HG02588 (cell line): ENCODE measurements around the gene DCK.

Experiments used
- ATAC-seq: cut with Tn5 transposase; IDR thresholded peaks from one replicate; pipeline ENCODE4 v1.9.1; 2021; ENCODE audit warnings: mild to moderate bottlenecking, moderate library complexity; ENCODE audit not compliant: unreplicated experiment

DCK gene

GRCh38 chr4:70993181-70994068 lies at the start of gene DCK:
TSS of gene DCK (plus strand) at chr4:70993649. CDS start at chr4:70993836, 187 bp downstream.
- ATAC-seq: peak; percentile 86

DNA sequence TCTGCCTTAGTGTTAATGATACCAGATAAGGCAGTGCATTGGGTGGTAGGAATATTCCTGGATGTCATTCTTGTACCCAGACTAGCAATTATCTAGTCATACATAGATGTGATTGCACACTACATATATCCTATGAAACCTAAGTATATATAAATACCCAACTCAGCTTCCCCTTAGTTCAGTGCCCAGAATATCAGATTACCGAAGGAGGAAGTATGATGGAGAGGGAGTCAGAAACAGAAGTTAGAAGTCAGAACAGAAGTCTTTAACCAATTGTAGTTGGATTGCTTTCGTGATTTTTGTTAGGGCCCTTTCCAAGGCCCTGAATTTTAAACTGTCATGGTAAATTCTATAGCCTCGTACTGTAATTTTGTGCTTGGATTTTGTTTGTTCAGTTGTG lies 48.4 kb upstream of the DCK start:
- no peak for ATAC-seq

- ATAC-seq: no peak
These were observed 47.9 kb upstream of the DCK start for GRCh38 chr4:70945452-70946055.

GRCh38 chr4:70946939-70947338 lies 46.5 kb upstream of the DCK start:
- no peak for ATAC-seq

DNA sequence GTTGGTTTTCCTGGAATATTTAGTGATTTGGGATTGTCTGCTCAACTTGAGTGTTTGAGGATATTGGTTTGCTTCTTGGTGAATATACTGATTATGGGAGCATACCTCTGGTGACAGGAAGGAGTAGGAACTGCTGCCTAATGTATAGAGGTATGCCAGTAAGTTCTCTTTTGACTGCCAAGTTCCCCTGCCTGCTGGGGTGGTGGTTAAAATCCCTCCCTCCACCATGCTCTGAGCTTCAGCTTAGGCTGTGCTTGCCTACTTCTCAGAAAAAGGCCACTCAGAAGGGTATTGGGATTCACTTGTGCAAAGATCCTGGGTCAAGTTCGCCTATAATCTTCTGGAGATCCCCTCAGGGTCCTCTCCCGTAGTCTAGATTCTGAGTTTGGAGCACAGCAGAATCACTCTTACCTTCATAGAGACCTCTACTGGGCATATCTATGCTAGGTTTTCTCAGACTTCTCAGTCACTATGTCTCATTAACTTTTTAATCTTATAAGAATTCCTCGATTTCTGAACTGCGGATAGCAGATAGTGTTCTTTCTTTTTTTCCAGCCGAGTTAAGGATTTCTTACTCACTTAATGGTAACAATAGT lies 44.7 kb upstream of the DCK start:
- ATAC-seq: peak; percentile 50

GRCh38 chr4:70954032-70954431 lies 39.4 kb upstream of the DCK start:
- no peak for ATAC-seq

- no peak for ATAC-seq
These were observed 36.8 kb upstream of the DCK start for GRCh38 chr4:70956549-70957210.

DNA sequence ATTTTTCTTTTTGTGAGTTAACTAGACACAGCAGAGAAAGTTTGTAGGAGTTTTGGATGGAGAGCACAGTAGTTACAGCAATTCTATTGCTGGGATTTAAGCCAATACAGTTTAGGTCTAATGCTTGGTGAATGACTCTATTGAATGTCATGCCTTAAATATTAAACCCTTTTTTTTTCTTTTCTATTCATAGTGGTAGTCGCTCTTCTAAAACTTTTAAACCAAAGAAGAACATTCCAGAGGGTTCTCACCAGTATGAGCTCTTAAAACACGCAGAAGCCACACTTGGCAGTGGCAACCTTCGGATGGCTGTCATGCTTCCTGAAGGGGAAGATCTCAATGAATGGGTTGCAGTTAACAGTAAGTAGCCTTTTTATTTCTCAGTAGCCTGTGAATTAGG lies 34.8 kb upstream of the DCK start:
- no peak for ATAC-seq

DNA sequence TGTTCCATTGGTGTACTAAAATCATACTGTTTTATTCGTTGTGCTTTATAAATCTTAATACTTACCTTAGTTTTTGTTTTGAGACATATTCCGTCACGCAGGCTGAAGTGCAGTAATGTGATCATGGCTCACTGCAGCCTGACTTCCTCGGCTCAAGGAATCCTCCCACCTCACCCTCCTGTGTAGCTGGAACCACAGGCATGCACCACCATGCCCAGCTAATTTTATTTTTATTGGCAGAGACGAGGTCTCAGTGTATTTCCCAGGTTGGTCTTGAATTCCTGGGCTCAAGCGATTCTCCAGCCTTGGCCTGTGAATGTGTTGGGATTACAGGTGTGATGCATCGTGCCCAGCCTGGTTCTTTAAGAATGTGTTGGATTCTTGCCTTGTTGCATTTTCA lies 24.4 kb upstream of the DCK start:
- ATAC-seq: no peak

- no peak for ATAC-seq
These were observed 17.2 kb upstream of the DCK start for GRCh38 chr4:70976252-70976651.

GRCh38 chr4:70979445-70980008 lies 13.9 kb upstream of the DCK start:
- no peak for ATAC-seq

GRCh38 chr4:70980196-70980595 lies 13.3 kb upstream of the DCK start:
- ATAC-seq: no peak

- no peak for ATAC-seq
These were observed 9.3 kb upstream of the DCK start for GRCh38 chr4:70984106-70984505.

- ATAC-seq: no peak
These were observed 8.9 kb upstream of the DCK start for GRCh38 chr4:70984589-70984988.

DNA sequence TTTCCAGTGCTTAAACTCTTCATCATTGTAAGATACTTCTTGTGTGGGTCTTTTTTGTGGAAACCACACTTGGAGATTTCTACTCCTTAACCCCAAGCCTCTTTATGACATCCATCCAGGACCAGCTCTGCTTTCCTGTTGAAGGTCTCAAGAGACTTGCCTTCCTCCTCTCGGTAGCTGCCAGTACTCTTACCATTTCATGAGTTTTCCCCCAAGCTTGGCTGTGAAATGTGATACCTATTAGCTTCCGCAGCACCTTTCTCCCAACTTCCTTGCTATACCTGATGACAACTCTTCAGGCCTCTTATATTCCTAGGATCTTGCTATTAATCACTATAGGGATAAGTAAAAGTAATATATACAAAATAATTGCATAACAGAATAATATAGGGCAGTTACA lies 1.9 kb upstream of the DCK start:
- no peak for ATAC-seq

DNA sequence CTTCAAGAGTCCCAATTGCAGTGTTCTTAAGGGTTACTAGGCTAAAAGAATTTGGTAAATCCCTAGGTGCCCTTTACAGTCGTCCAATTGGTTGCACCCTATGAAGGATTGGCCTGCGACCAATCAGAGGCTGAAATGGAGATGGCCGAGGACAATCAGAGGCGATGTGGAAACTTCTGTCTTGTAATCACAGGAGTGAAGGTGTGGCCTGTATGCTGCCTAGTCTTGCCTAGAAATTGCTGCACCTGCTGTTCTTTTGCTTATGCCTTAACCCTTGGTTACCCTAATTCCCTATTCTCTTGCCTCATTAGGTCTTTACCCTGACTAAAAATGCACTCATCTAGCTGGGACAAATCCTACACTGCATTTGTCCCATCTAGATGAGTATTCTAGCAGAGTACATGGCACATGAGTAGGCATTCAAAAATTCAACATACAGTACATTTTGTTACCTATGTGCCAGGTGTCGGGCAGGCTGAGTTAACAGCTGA lies 1.0 kb upstream of the DCK start:
- ATAC-seq: no peak

- ATAC-seq: no peak
These were observed 569 bp downstream of the DCK start for GRCh38 chr4:70994069-70994366.

- ATAC-seq: peak; percentile 37
These were observed 1.1 kb downstream of the DCK start for GRCh38 chr4:70994387-70995099.

GRCh38 chr4:70996018-70996360 lies 2.5 kb downstream of the DCK start:
- ATAC-seq: no peak

DNA sequence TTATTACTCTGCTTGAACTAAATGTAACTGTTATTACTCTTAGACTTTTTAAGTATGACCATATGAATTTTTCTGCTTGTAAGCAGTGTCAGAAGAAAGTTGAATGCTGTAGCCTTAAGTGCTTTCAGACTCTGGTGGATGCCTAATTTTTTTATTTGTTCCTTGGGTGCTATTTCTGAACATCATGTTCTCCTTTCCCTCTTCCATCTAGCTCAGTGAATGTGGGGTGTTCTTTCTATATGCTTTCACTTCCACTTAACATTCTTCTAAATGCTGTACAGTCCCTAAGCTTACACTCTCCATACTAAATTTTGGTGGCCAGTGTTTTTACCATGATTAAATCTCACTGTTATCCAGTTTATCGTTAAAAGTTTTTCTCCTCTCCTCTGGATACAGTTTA lies 3.6 kb downstream of the DCK start:
- no peak for ATAC-seq

GRCh38 chr4:70997546-70997945 lies 4.1 kb downstream of the DCK start:
- ATAC-seq: no peak
